Psoas muscle (tissue), 8 donors: Measurements from ENCODE around the gene MDN1. TPM values are rescaled to one million over a fixed set of nuclear protein-coding genes. Genes with fewer than 3 reads are reported as not detected.
"Not testable (repeated sequence)": the region's sequence is repeated elsewhere in the genome, so short reads cannot be mapped to it uniquely, and the experiment has no call there.

ENCODE experiments used
- ATAC-seq, 4 donors: fragments of 200-7000 bp; cut with Tn5 transposase; one replicate each; pipeline ENCODE4 v1.9.1; 2020; ENCODE audit warnings: moderate library complexity in 3 of 4, mild to moderate bottlenecking in 2 of 4
- DNase-seq, 2 donors: peaks; one replicate each; pipeline ENCODE4 v3.0.0-alpha.2; 2020
- H3K27ac ChIP-seq: fragments of 200-600 bp; one replicate; pipeline ENCODE4 v1.8.0; 2022
- H3K27me3 ChIP-seq, 3 donors: fragments of 200-600 bp in 1 of 3; one replicate each; pipeline versions ENCODE4 v1.6.1 to v1.8.0; 2013 to 2022; ENCODE audit warnings: low read length in 2 of 3, mild to moderate bottlenecking in 2 of 3, moderate library complexity in 1 of 3; ENCODE audit not compliant: insufficient read depth in 3 of 3
- H3K36me3 ChIP-seq, 2 donors: fragments of 200-600 bp in 1 of 2; one replicate each; pipeline versions ENCODE4 v1.6.1 to v1.8.0; 2013 to 2022; ENCODE audit warnings: low read depth in 1 of 2, mild to moderate bottlenecking in 1 of 2, moderate library complexity in 1 of 2; ENCODE audit not compliant: insufficient read depth in 1 of 2
- H3K4me1 ChIP-seq: fragments of 200-600 bp; one replicate; pipeline ENCODE4 v1.8.0; 2022
- H3K4me3 ChIP-seq: fragments of 200-600 bp; one replicate; pipeline ENCODE4 v1.8.0; 2022; ENCODE audit warnings: mild to moderate bottlenecking
- H3K9me3 ChIP-seq: fragments of 200-600 bp; one replicate; pipeline ENCODE4 v1.8.0; 2022
- CTCF ChIP-seq: fragments of 200-600 bp; IDR thresholded peaks from one replicate; pipeline ENCODE4 v1.8.0; 2022; ENCODE audit warnings: antibody characterized with exemption
- WGBS, 3 donors: extraction: QIAGEN DNeasy Blood & Tissue Kit; methylation state at CpG; one replicate each; pipeline versions ENCODE4 v1.1.6 to v1.1.7; 2013; 5-methylcytosine and 5-hydroxymethylcytosine counted together
- intact Hi-C, 2 donors: fragments of 100-400 bp; cut with DNase I; formaldehyde crosslinking; loops; one replicate each; pipeline versions ENCODE4 v1.11.0 to v1.14.2; 2022
- polyA plus RNA-seq, 3 donors: library from polyadenylated mRNA; stranded (reverse); fragments of 200-250 nt; gene quantifications; one replicate each; pipeline ENCODE4 v1.2.3, GENCODE V29; 2013
- total RNA-seq, 4 donors: library from RNA; stranded (reverse); fragmentation: NEBNext Ultra II Directional in 2 of 4; extraction: Animal tissue kit (Norgen Biotek cat#: 25700) in 2 of 4; gene quantifications; one replicate each; pipeline versions ENCODE4 v1.2.1 to v1.2.4, GENCODE V29; 2021 to 2023
- donor health status: healthy with polysubstance abuse.
- donor health status: DM: no; HTN: no; CAD: no; lungs with moderate emphysema.
- donor health status: Bipolar disorder and iron deficiency.
- donor health status: healthy.
- donor health status: DM: yes; HTN: yes; CAD: no.
- donor health status: DM: no; HTN: no; CAD: no.
- donor health status: DM: no; HTN: no; CAD: no.
- donor health status: DM: yes; HTN: yes; CAD: no.

The MDN1 gene
- total and polyA plus RNA-seq, 7 donors: 7.5 to 27.2 (median 14.6) TPM

GRCh38 chr6:89787660-89788328, 31.8 kb downstream of the MDN1 start:
- H3K4me3 ChIP-seq: no peak overlapping the region
- H3K9me3 ChIP-seq: no peaks in the 10 kb centered on the region
- no peak overlapping the region for H3K27ac ChIP-seq
- intact Hi-C loops: loop anchor here in 1 of 2 donors (10.0 kb wide), 1 partner anchor 73 kb away; no protein-coding TSS in a partner anchor
- H3K36me3 ChIP-seq: peaks cover 3 to 87% of the 10 kb centered on the region in 2 donors
- ATAC-seq (no peak), DNase-seq (no peak)
- no peak for TF ChIP-seq CTCF
- H3K27me3 ChIP-seq: no peaks in the 10 kb centered on the region
- 88 to 92% (median 88%) methylated on average over 7 of the region's 7 CpGs for WGBS, 3 donors
- no peaks in the 10 kb centered on the region for H3K4me1 ChIP-seq

DNA sequence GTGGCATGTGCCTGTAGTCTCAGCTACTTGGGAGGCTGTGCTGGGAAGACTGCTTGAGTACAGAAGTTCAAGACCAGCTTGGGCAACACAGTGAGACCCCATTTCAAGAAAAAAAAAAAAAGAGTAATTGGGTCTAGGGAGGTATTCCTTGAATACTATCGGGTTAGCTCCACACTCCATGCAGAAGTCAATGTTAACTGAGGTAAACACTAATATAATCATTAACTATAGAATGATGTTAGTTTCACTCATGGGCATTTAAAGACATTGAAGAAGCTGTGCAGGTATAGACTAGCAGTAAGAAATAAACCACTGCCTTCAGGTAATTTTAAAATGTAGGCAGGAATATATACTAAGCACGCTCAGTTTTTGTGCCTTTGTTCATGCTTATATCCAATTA, 32.6 kb downstream of the MDN1 start:
- H3K27ac ChIP-seq: no peak overlapping the region
- H3K9me3 ChIP-seq: no peaks in the 10 kb centered on the region
- TF ChIP-seq CTCF: no peak
- no peaks in the 10 kb centered on the region for H3K27me3 ChIP-seq
- intact Hi-C loops: loop anchor here in 1 of 2 donors (10.0 kb wide), 1 partner anchor 72 kb away; no protein-coding TSS in a partner anchor
- H3K36me3 ChIP-seq: peaks cover 5 to 87% of the 10 kb centered on the region in 2 donors
- no peaks in the 10 kb centered on the region for H3K4me1 ChIP-seq
- DNase-seq (no peak), ATAC-seq (no peak)
- H3K4me3 ChIP-seq: no peak overlapping the region
- WGBS, 3 donors: 94 to 98% (median 97%) methylated on average over 2 of the region's 2 CpGs

- Histone ChIP-seq H3K27me3 (no peaks in the 10 kb centered on the region), H3K9me3 (no peaks in the 10 kb centered on the region), H3K4me3 (no peak overlapping the region), H3K4me1 (no peaks in the 10 kb centered on the region), H3K27ac (no peak overlapping the region), H3K36me3 (peaks cover 6 to 99% of the 10 kb centered on the region in 2 donors)
- 94 to 98% (median 95%) methylated on average over 6 of the region's 6 CpGs for WGBS, 3 donors
- no peak for TF ChIP-seq CTCF
- ATAC-seq: no peak
- intact Hi-C loops: loop anchor here in 1 of 2 donors (10.0 kb wide), 1 partner anchor 70 kb away; no protein-coding TSS in a partner anchor
- DNase-seq: no peak
These were observed 34.8 kb downstream of the MDN1 start for GRCh38 chr6:89784838-89785237.

GRCh38 chr6:89783293-89783692, 36.3 kb downstream of the MDN1 start:
- DNase-seq: not testable (repeated sequence)

GRCh38 chr6:89782222-89782621, 37.4 kb downstream of the MDN1 start:
- H3K9me3 ChIP-seq: no peaks in the 10 kb centered on the region
- no peak overlapping the region for H3K4me3 ChIP-seq
- WGBS, 3 donors: 79 to 97% (median 89%) methylated on average over 1 of the region's 1 CpG
- peaks cover 6 to 83% of the 10 kb centered on the region in 2 donors for H3K36me3 ChIP-seq
- TF ChIP-seq CTCF: no peak
- no peak for DNase-seq
- H3K27ac ChIP-seq: no peak overlapping the region
- H3K27me3 ChIP-seq: no peaks in the 10 kb centered on the region
- ATAC-seq: no peak
- H3K4me1 ChIP-seq: no peaks in the 10 kb centered on the region
- intact Hi-C loops: loop anchor here in 1 of 2 donors (10.0 kb wide), 1 partner anchor 67 kb away; no protein-coding TSS in a partner anchor

More at GRCh38 chr6:89783293-89783692, 36.3 kb downstream of the MDN1 start:
- H3K36me3 ChIP-seq: peaks cover 6 to 93% of the 10 kb centered on the region in 2 donors
- intact Hi-C loops: loop anchor here in 1 of 2 donors (10.0 kb wide), 1 partner anchor 68 kb away; no protein-coding TSS in a partner anchor
- not testable (repeated sequence) for ATAC-seq, H3K27me3 ChIP-seq, H3K4me1 ChIP-seq, H3K4me3 ChIP-seq, H3K27ac ChIP-seq, H3K9me3 ChIP-seq
- WGBS, 3 donors: 94 to 97% (median 96%) methylated on average over 7 of the region's 7 CpGs
